Parathyroid adenoma (tissue), 2 donors: Measurements from ENCODE around the gene SUSD4.
"Not testable (repeated sequence)": the region's sequence is repeated elsewhere in the genome, so short reads cannot be mapped to it uniquely, and the experiment has no call there.

Experiments used
- H2AFZ ChIP-seq: fragments of 300-600 bp; sonication (generic); one replicate; pipeline ENCODE4 v1.7.0; 2017; ENCODE audit warnings: antibody characterized with exemption, mild to moderate bottlenecking
- H3K27ac ChIP-seq: fragments of 300-600 bp; sonication (generic); one replicate; pipeline ENCODE4 v1.7.0; 2017
- H3K27me3 ChIP-seq: fragments of 300-600 bp; sonication (generic); one replicate; pipeline ENCODE4 v1.7.0; 2017; ENCODE audit warnings: low read length; ENCODE audit not compliant: control insufficient read depth, insufficient read depth
- H3K36me3 ChIP-seq: fragments of 300-600 bp; sonication (generic); one replicate; pipeline ENCODE4 v1.7.0; 2017; ENCODE audit warnings: low read length; ENCODE audit not compliant: control insufficient read depth, insufficient read depth
- H3K4me1 ChIP-seq: fragments of 300-600 bp; sonication (generic); one replicate; pipeline ENCODE4 v1.7.0; 2017; ENCODE audit warnings: control low read depth
- H3K4me2 ChIP-seq: fragments of 300-600 bp; sonication (generic); one replicate; pipeline ENCODE4 v1.7.0; 2017; ENCODE audit warnings: low read length
- H3K4me3 ChIP-seq: fragments of 300-600 bp; sonication (generic); one replicate; pipeline ENCODE4 v1.7.0; 2017; ENCODE audit warnings: low read depth, low read length
- H3K79me2 ChIP-seq: fragments of 300-600 bp; sonication (generic); one replicate; pipeline ENCODE4 v1.7.0; 2017; ENCODE audit warnings: control low read depth
- H3K9ac ChIP-seq: fragments of 300-600 bp; sonication (generic); one replicate; pipeline ENCODE4 v1.7.0; 2017; ENCODE audit warnings: mild to moderate bottlenecking
- H3K9me3 ChIP-seq: fragments of 300-600 bp; sonication (generic); one replicate; pipeline ENCODE4 v1.7.0; 2017; ENCODE audit warnings: low read length; ENCODE audit not compliant: control insufficient read depth
- CTCF ChIP-seq: fragments of 300-600 bp; sonication (generic); IDR thresholded peaks from one replicate; pipeline ENCODE4 v1.7.0; 2017; ENCODE audit warnings: antibody characterized with exemption, mild to moderate bottlenecking
- donor health status: primary hyperparathyroidism.

SUSD4 gene

GRCh38 chr1:223405507-223405906 is 41.5 kb upstream of the SUSD4 start:
- Histone ChIP-seq H2AFZ (no peak overlapping the region), H3K27me3 (no peaks in the 10 kb centered on the region), H3K4me3 (no peak overlapping the region), H3K9ac (no peak overlapping the region), H3K9me3 (no peaks in the 10 kb centered on the region), H3K4me2 (no peak overlapping the region), H3K27ac (no peak overlapping the region), H3K4me1 (no peaks in the 10 kb centered on the region), H3K79me2 (no peaks in the 10 kb centered on the region), H3K36me3 (no peaks in the 10 kb centered on the region)
- no peak for TF ChIP-seq CTCF

- H2AFZ ChIP-seq, result no peak overlapping the region
- no peak overlapping the region for H3K4me2 ChIP-seq
- H3K27ac ChIP-seq, result no peak overlapping the region
- TF ChIP-seq CTCF, result no peak
- no peaks in the 10 kb centered on the region for H3K9me3 ChIP-seq
- H3K36me3 ChIP-seq, result no peaks in the 10 kb centered on the region
- H3K79me2 ChIP-seq, result no peaks in the 10 kb centered on the region
- no peak overlapping the region for H3K4me3 ChIP-seq
- no peaks in the 10 kb centered on the region for H3K27me3 ChIP-seq
- H3K9ac ChIP-seq, result no peak overlapping the region
- H3K4me1 ChIP-seq, result no peaks in the 10 kb centered on the region
Observed at GRCh38 chr1:223403184-223403815, 39.3 kb upstream of the SUSD4 start.

GRCh38 chr1:223402790-223403142 is 38.8 kb upstream of the SUSD4 start:
- Histone ChIP-seq H3K27me3 (no peaks in the 10 kb centered on the region), H3K4me1 (no peaks in the 10 kb centered on the region), H3K9ac (no peak overlapping the region), H2AFZ (no peak overlapping the region), H3K27ac (no peak overlapping the region), H3K9me3 (no peaks in the 10 kb centered on the region), H3K4me2 (no peak overlapping the region), H3K4me3 (no peak overlapping the region), H3K79me2 (no peaks in the 10 kb centered on the region), H3K36me3 (no peaks in the 10 kb centered on the region)
- no peak for TF ChIP-seq CTCF

GRCh38 chr1:223401873-223402789 is 38.2 kb upstream of the SUSD4 start:
- Histone ChIP-seq H3K79me2 (no peaks in the 10 kb centered on the region), H3K27ac (no peak overlapping the region), H3K4me3 (no peak overlapping the region), H3K36me3 (no peaks in the 10 kb centered on the region), H3K9me3 (no peaks in the 10 kb centered on the region), H2AFZ (no peak overlapping the region), H3K4me2 (no peak overlapping the region), H3K27me3 (no peaks in the 10 kb centered on the region), H3K9ac (no peak overlapping the region), H3K4me1 (no peaks in the 10 kb centered on the region)
- TF ChIP-seq CTCF, result no peak

GRCh38 chr1:223399393-223399792 is 35.4 kb upstream of the SUSD4 start:
- not testable (repeated sequence) for H3K4me2 ChIP-seq, H3K4me3 ChIP-seq, H3K27me3 ChIP-seq, H3K9ac ChIP-seq, H3K9me3 ChIP-seq, H3K4me1 ChIP-seq, H2AFZ ChIP-seq, H3K36me3 ChIP-seq, H3K27ac ChIP-seq, H3K79me2 ChIP-seq
